NOMO-1 (cell line): Measurements from ENCODE around the gene PRDX4.
"Not testable (repeated sequence)": the region's sequence is repeated elsewhere in the genome, so short reads cannot be mapped to it uniquely, and the experiment has no call there.

Experiments used
- DNase-seq, 2 experiments: peaks; one replicate each; lab custom pipeline; 2025; ENCODE audit not compliant: unreplicated experiment in 2 of 2; lab: John Stamatoyannopoulos, UW

Gene PRDX4

GRCh38 chrX:23667239-23668177 lies at the start of gene PRDX4:
Gene PRDX4 (plus strand): TSS chrX:23667493. CDS start chrX:23667571, 78 bp downstream.
- DNase-seq, result peak; percentile 48 to 82

DNA sequence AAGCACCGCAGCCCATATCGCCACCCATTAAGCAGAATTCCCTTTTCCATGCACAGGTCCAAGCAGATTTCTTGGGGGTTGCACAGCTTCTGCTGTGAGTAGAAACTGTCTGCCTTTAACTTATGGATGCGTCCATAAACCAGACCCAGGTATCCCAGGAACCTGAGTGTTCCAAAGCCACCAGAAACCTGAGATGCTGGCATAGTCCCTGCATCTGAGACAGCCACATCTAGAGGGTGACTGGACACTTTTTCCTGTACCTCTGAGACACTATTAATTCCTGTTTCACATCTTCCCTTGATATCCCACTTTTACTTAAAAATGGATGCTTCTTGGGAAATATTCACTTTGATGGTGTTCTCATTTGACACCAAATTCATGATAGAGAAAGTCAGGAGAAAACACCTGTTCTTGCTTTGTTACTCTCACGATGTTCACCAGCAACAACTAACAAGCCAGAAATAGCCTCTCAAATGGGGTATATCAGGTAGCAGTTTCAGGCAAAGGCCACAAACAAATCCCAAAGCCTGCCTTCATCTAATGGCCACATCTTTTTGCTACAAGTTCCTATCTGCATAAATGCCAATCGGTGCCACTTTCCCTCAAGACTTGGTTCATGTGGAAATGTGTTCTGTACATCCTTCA lies 45.5 kb upstream of the PRDX4 start:
- no peak for DNase-seq

GRCh38 chrX:23623797-23624196 lies 43.5 kb upstream of the PRDX4 start:
- no peak for DNase-seq

- DNase-seq, result peak in 1 of 2 experiments; percentile 1
Observed at GRCh38 chrX:23626651-23627050, 40.6 kb upstream of the PRDX4 start.

GRCh38 chrX:23628131-23628530 lies 39.2 kb upstream of the PRDX4 start:
- DNase-seq, result no peak

DNA sequence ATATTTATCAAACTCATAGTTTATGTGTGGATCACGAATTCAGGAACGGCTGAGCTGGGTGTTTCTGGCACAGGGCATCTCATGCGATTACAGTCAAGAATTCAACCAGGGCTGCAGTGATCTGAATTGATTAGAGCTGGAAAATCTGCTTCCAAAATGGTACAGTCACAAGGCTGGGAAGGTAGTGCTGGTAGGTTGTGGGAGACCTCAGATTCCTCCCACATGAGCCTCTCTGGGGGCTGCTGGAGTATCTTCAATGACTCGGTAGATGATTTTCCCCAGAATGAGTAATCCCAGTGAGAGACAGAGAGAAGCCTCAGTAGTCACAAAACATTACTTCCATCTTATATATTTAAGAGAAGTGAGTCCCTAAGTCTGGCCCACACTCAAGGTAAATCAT lies 36.2 kb upstream of the PRDX4 start:
- DNase-seq, result no peak

GRCh38 chrX:23633834-23634580 lies 33.3 kb upstream of the PRDX4 start:
- DNase-seq, result peak in 1 of 2 experiments; percentile 10

- DNase-seq, result no peak
Observed at GRCh38 chrX:23637187-23637586, 30.1 kb upstream of the PRDX4 start.

DNA sequence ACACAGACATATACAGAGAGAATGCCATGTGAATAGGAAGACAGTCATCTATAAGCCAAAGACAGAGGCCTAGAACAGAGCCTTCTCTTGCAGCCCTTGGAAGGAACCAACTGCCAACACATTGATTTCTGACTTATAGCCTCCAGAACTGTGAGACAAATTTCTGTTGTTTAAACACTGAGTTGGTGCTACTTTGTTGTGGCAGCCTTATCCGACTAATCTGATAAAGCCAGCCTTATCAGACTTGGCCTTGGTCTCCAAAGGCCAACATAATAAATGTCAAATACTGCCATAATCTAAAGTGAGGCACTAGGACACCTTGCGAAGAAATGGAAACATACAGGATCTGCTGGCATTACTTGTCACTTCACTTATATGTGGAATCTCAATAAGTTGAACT lies 24.3 kb upstream of the PRDX4 start:
- DNase-seq, result no peak

DNA sequence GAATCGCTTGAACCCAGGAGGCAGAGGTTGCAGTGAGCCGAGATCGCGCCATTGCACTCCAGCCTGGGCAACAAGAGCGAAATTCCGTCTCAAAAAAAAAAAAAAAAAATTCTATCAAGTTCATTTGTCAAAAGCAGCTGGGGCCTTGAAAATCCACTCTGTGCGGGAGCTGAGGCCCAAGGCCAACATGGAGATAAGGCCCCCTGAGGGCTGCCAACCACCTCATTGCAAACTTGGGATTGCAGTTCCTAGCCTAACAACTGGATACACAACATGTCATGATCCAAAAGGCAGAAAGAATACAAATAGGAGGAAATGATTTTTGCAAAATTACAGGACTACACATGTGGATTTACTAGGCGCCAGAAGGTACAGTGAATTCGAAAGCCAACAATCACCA lies 22.5 kb upstream of the PRDX4 start:
- DNase-seq, result no peak

DNA sequence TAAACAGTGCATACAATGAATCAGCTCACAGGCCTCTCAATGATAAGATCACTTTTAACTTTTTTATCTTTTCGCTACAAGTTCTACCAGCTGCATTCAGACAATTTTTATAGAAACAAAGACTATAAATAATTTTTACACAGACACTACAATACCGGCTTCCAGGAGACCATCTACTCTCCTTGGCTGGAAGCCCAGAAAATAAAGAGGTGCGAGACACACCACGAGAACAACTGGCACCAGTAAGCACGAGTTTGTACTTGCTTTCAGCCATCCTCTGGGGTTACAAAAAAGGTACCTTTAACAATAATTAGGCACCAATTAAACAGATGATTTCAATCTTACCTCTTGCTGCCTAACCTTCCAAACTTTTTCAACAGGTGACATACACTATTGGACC lies 11.2 kb upstream of the PRDX4 start:
- no peak for DNase-seq

DNA sequence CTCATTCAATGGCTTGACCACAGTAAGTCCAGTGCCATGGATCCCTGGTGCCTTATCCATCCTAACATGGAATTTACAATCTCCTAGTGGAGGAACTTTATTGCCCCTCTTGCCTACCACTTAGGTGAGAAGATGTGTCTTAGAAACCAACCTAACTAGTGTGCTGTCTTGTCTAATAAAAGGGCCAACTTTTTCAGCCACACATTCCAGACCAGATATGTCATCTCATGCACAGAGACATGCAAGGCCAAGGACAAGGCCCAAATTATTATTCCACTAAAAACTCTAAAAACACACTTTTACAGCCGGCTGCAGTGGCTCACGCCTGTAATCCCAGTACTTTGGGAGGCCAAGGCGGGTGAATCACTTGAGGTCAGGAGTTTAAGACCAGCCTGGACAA lies 10.6 kb upstream of the PRDX4 start:
- DNase-seq, result no peak

GRCh38 chrX:23659339-23659738 lies 8.0 kb upstream of the PRDX4 start:
- no peak for DNase-seq

- not testable (repeated sequence) for DNase-seq
Observed at GRCh38 chrX:23660083-23660765, 7.1 kb upstream of the PRDX4 start.

DNA sequence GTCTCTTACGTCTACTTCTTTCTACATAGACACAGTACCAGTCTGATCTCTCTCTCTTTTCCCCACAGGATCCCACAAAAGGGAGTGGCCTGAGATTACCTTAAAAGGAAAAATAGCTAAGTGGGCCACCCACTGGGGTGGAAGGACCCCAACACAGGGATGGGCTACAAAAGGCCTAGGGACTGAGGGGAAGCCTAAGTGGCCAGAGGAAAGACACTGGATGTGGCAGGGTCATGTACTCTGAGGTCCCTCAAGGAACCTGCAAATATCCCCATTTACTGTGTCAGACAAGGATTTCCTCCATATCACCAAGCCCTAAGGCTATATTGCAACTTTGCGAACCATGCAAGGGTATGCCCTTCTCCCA lies 6.5 kb upstream of the PRDX4 start:
- DNase-seq, result no peak

DNA sequence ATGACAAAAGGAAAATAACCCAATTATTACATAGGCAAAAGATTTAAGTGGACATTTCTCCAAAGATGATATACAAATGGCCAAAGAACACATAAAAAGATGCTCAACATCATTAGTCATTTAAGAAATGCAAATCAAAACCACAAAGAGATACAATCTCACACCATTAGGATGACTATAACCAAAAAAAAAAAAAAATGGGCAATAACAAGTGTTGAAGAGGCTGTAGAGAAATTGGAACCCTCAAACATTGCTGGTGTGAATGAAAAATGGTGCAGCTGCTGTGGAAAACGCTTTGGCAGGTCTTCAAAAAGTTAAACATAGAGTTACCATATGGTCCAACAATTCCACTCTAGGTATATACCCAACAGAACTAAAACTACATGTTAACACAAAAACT lies 5.6 kb upstream of the PRDX4 start:
- no peak for DNase-seq

- DNase-seq, result no peak
Observed at GRCh38 chrX:23662187-23662586, 5.1 kb upstream of the PRDX4 start.

GRCh38 chrX:23662853-23663252 lies 4.4 kb upstream of the PRDX4 start:
- no peak for DNase-seq

DNA sequence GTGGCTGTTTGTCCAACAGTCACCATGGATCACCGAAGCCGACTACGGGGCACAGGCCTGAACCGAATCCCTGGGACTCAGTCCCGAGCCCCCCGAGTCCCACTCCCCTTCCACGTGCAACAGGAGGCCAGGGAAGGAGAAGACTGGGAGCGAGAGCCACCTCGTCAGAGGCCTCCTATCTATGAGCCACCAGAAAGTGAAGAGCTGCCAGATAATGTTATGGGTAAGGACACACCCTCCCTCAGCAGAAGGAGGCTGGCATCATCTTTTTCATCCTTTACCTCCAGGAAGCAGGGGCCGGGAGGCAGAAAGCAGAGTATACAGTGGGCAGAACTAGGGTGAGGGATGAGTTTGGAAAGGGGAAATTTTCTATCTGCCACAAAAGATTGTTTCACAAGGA lies 2.8 kb upstream of the PRDX4 start:
- DNase-seq, result no peak

GRCh38 chrX:23666282-23666681 lies 1.0 kb upstream of the PRDX4 start:
- DNase-seq, result peak; percentile 9 to 24

GRCh38 chrX:23668335-23668734 lies 1.0 kb downstream of the PRDX4 start:
- DNase-seq, result no peak
